Globus pallidus (tissue), 1 donor: ENCODE measurements around the gene NRXN3.

Experiments
- DNase-seq: peaks from one replicate; pipeline ENCODE4 v3.0.0-alpha.2; 2015; ENCODE audit warnings: low spot score

NRXN3 gene

DNA sequence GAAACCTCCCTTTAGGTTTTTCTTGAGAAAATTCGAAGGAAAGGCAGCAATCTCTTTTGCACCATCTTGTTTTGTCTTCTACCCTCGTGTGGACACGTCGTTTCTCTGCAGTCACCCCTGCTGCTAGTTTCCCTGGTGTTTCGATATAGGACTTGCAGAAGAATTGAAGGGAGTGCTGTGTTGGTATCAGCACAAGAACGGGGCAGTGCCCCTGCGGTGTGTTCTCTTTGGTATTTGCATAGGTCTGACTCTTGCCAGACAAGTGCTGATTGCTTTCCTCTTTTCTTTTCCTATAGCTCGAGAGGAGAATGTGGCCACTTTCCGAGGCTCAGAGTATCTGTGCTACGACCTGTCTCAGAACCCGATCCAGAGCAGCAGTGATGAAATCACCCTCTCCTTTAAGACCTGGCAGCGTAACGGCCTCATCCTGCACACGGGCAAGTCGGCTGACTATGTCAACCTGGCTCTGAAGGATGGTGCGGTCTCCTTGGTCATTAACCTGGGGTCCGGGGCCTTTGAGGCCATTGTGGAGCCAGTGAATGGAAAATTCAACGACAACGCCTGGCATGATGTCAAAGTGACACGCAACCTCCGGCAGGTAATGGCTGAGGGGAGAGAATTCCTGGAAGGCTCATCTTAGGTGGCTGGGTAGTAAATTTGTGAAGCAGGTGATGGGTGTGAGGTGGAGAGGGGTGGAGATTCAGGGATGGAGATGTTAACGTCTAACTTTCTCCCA, 474.8 kb downstream of the NRXN3 start:
- no peak for DNase-seq

- no peak for DNase-seq
These were observed 482.6 kb downstream of the NRXN3 start for GRCh38 chr14:78652727-78653126.

DNA sequence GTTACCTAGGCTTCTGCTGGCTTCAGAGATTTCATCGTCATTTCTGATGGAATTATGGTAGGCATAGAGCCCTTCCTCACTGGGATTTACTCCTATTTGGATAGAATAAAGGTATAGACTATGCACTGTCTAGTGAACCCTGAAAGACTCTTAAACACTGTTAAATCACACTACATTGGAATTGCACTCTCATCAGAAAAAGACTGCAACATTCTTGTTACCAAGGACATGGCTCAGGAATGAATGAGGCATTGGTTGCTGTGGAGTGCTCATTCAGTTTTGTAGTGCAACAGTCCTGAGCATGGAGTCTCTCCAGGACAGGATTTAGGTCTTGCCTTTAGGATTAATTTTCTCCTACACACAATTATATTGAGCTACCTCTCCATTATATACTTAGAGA, 483.0 kb downstream of the NRXN3 start:
- DNase-seq, result no peak

GRCh38 chr14:78657451-78657850, 487.3 kb downstream of the NRXN3 start:
- DNase-seq, result no peak

DNA sequence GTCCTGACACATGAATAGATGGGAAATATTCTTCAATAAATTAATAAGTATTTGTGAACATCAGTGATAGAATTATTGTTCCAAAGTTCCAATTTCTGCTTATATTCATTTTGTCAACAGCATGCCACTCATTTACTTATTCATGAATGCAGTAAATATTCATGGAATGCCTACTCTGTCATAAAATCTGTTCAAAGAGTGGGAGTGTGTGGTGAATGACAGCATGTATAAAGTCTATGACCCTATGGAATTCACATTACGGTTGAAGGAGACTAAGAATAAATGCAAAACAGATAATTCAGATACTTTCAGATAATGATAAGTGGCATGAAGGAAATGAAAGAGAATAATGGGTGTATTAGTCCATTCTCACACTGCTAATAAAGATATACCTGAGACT, 494.7 kb downstream of the NRXN3 start:
- DNase-seq, result no peak

- no peak for DNase-seq
These were observed 496.3 kb downstream of the NRXN3 start for GRCh38 chr14:78666336-78667056.

GRCh38 chr14:78667141-78667540, 497.0 kb downstream of the NRXN3 start:
- no peak for DNase-seq

- DNase-seq, result no peak
These were observed 503.7 kb downstream of the NRXN3 start for GRCh38 chr14:78673845-78674244.

GRCh38 chr14:78674820-78675219, 504.6 kb downstream of the NRXN3 start:
- no peak for DNase-seq

DNA sequence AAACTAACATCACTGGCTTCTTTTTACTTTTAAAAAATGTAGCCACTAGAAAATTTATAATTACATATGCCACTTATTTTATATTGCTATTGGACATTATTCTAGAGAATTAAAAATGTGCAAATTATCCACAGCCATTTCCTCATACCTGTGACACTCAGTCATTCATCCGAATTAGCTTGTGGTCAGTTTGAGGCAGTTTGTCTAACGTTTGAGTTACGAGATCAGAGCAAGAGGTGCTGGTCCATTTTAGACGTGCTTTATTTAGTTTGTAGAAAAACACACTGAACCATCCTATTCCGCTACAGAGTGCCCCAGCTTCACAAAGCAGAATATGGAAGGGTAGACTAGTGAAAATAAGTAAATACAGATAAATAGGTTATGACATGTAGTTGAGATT, 513.0 kb downstream of the NRXN3 start:
- no peak for DNase-seq

DNA sequence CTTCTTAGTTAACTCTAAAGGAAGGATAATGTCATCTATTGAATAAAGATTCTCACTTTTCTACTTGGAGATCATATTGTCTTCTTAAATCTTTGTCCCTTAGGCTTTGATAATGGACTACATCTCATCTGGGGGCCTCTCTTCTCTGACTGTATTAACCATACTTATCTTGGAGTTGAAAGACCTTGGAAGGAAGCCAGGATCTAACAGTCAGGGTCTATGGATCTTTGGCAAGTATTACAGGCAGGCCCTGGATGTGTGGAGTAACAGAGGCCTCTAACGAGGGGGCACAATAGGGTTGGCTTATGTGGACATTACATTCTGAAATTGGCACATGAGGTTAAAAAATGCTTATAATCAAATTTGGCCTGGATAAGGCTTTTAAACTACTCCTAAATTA, 513.8 kb downstream of the NRXN3 start:
- no peak for DNase-seq

DNA sequence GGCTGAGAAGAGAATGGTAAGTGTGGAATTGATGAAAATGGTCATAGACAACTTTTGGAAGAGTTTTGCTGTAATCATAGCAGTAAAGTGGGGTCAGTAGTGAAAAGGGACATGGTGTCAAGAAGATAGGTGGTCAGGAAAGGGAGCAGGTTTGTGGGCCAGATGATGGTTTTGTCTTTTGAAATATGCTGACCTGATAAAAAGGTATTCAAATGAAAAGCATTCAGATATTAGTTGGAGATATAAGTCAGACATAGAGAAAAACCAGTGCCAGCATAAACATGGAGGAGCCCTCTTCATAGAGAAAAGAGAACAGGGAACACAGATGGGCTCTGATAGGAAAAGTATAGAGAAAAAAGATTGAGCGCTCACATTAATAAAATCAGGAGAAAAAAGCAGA, 518.3 kb downstream of the NRXN3 start:
- DNase-seq, result no peak

DNA sequence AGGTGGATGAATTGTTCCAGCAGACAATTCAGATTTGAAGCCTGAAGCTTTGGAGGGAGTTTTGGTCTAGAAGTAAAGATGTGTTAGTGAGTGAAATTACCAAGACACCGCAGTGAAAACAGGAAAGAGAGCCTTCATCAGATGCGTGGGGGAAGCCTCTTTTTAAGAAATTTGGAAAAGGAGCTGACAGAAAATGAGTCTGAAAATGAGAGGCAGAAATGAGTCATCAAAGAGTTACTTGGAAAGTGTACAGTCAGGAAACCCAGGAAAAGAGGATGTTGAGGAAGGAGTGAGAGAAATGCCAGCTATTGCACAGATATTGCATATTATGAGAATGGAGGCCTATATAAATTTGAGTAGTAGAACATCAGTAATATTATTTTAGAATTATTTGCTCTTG, 520.7 kb downstream of the NRXN3 start:
- no peak for DNase-seq

GRCh38 chr14:78697341-78697740, 527.2 kb downstream of the NRXN3 start:
- DNase-seq, result no peak

DNA sequence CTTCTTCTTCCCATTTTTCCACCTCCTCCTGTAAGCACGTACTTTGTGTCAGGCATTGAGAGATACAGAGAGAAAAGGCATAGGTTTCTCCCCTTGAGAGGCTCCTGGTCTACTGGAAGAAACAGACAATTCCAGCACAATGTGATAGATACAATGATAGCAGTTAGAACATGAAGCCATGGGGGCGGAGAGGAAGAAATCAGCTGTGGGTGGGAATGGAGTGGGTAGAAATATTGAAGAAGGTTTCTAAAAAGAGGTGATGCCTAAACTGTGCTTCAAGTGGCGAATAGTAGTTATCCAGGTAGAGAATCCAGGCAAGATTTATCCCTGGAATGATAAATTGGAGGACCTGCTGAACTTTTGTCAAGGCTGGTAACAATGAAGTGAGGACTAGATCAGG, 528.8 kb downstream of the NRXN3 start:
- DNase-seq, result no peak

DNA sequence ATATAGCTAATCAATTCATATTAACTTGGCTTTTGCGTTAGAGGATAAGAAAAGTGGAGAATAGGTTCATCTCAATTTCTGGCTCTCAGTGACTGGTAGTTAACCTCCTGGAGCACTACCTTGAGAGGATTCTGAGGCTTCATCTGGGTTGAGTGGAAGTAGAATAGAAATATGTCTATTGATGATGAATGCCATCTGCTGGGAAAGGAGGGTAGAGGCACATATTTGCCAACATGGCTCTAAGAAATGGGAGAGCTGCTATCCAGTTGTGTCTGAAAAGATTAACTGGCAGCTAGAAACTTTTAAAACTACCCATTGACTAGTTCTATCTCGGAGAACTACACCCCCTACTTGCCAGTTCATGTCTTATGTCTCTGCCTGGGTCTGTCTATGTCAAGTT, 530.1 kb downstream of the NRXN3 start:
- DNase-seq, result no peak

DNA sequence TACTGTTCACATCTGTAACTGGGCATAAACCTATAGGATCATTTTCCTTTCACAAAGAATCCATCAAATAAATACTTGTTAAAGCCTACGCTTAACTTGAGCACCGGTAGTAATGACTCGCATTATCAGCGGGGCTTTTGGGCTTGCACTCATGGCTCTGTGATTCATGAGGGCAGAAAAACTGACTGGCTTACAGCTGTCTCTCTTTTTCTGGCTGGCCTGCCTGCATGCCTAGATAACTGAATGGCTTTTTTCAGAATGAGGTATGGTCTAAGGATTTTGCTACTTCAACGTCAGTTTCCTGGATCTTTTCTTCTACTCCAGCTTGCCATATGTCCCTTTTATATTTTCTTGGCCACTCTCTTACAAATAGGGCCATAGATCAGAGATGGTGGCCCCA, 531.1 kb downstream of the NRXN3 start:
- no peak for DNase-seq

- no peak for DNase-seq
These were observed 534.8 kb downstream of the NRXN3 start for GRCh38 chr14:78704965-78705364.

DNA sequence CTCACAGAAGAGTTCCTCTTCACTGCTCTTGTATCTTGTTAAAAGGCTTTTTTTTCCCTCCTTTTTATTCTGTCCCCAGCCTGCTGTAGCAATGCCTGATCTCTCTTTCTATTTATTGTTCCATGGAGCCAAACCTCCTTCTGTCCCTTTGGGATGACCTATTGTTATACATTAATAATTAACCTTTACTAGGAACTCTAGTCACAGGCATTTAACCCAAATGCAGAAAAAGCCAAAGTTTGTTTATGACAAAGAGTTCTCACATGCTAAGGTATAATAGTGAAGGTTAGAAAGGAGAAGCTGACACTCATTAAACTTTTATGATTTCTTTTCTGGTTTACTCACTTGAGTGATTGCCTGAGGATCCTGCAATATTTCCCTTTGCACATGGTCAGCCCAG, 535.8 kb downstream of the NRXN3 start:
- DNase-seq, result no peak

- DNase-seq, result no peak
These were observed 539.8 kb downstream of the NRXN3 start for GRCh38 chr14:78709795-78710557.

- DNase-seq, result no peak
These were observed 540.8 kb downstream of the NRXN3 start for GRCh38 chr14:78710963-78711362.

GRCh38 chr14:78713716-78714115, 543.5 kb downstream of the NRXN3 start:
- DNase-seq, result no peak

DNA sequence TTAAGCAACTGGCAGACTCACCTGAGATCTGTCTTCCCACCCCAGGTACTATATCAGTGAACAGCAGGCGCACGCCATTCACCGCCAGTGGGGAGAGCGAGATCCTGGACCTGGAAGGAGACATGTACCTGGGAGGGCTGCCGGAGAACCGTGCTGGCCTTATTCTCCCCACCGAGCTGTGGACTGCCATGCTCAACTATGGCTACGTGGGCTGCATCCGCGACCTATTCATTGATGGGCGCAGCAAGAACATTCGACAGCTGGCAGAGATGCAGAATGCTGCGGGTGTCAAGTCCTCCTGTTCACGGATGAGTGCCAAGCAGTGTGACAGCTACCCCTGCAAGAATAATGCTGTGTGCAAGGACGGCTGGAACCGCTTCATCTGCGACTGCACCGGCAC, 544.5 kb downstream of the NRXN3 start:
- DNase-seq, result no peak
